ENCODE measurements around the gene GLI3.

The GLI3 gene

DNA sequence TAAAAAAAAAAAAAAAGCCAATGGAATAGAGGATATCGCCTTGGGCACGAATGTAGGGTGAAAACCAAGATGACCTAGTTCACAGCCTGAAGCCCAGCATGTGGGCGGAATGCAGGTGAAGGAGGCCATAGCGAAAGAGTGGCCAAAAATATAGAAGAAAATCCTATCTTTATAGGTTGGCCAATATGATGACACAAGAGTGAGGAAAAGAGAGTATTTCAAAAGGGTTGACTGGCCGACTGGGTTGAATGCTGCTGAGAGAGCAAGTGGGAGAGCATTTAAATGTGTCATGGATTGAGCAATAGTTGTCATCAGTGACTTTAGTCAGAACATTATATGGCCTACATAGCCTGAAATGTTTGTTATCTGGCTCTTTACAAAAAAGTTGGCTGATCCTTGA, 17.2 kb upstream of the GLI3 start:
- TF ChIP-seq ELF4 (IDR thresholded peaks at IDR 0.05) (no peak), FOXA1 (IDR thresholded peaks at IDR 0.05) (no peak), LEF1 (IDR thresholded peaks at IDR 0.05; ENCODE audit: borderline replicate concordance) (no peak), FOXK2 (IDR thresholded peaks at IDR 0.05) (no peak), SUZ12 (IDR thresholded peaks at IDR 0.05) (no peak), CTBP1 (IDR thresholded peaks at IDR 0.05; ENCODE audit: borderline replicate concordance) (no peak), ARNT (IDR thresholded peaks at IDR 0.05) (no peak), TARDBP (IDR thresholded peaks at IDR 0.05) (no peak), ZNF384 (IDR thresholded peaks at IDR 0.05) (no peak), FOXM1 (IDR thresholded peaks at IDR 0.05; ENCODE audit: borderline replicate concordance) (no peak)
- TF ChIP-seq, protein P1, sequence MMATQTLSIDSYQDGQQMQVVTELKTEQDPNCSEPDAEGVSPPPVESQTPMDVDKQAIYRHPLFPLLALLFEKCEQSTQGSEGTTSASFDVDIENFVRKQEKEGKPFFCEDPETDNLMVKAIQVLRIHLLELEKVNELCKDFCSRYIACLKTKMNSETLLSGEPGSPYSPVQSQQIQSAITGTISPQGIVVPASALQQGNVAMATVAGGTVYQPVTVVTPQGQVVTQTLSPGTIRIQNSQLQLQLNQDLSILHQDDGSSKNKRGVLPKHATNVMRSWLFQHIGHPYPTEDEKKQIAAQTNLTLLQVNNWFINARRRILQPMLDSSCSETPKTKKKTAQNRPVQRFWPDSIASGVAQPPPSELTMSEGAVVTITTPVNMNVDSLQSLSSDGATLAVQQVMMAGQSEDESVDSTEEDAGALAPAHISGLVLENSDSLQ (IDR thresholded peaks at IDR 0.05), result no peak
- ChIA-PET POLR2A (no interaction called here), CTCF (no interaction called here)
- DNase-seq (ENCODE audit: extremely low spot score), result no peak

DNA sequence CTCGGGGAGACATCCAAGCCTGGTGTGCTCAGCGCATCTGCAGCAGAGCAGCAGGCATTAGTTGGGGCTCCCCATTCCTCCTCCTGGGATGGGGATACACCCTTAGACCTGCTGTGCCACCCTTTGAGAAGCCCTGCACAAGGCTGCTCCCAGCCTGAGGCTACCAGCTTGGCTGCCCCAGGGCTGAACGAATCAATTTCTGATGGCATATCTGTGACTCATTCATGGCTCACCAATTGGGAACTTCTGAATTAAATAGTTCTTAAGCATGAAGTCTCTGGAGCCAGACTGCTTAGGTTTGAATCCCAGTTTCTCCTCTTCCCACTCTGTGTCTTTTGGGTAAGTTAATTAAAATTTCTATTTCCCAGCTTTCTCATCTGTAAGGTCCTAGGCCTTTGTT, 16.3 kb upstream of the GLI3 start:
- POLR2A ChIA-PET, result no interaction called here

DNA sequence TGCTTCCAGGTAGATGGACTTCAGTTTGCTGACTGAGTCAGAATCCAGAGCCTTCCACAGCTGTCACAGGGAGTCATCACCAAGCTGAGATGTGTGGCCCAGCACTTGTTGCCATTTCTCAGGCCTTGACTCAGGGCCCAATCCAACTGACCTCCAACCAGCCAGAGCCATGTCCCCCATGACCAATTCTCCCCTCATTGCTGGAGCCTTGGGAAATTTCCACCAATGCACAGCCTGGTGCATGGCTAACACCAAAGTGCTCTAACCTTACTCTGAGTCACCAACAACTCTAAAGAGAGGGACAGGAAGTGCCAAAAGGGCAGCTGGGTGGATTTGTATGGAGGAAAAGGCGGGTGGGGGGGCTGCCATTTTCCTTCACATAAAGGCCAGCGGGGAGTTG, 13.4 kb upstream of the GLI3 start:
- no peak for TF ChIP-seq SP1 (IDR thresholded peaks at IDR 0.05)
- no peak for TF ChIP-seq LEF1 (IDR thresholded peaks at IDR 0.05; ENCODE audit: borderline replicate concordance)
- TF ChIP-seq FOXK2 (IDR thresholded peaks at IDR 0.05), result no peak
- TF ChIP-seq, protein P1 (IDR thresholded peaks at IDR 0.05), result no peak
- TF ChIP-seq TARDBP (IDR thresholded peaks at IDR 0.05), result no peak
- no peak for TF ChIP-seq FOXM1 (IDR thresholded peaks at IDR 0.05; ENCODE audit: borderline replicate concordance)
- no peak for TF ChIP-seq BHLHE40 (IDR thresholded peaks at IDR 0.05; ENCODE audit: borderline replicate concordance)
- no peak for TF ChIP-seq ARNT (IDR thresholded peaks at IDR 0.05)
- TF ChIP-seq L3MBTL2 (conservative IDR thresholded peaks at IDR 0.05), result no peak
- TF ChIP-seq HDGF (IDR thresholded peaks at IDR 0.05; ENCODE audit: borderline replicate concordance), result no peak
- TF ChIP-seq NFRKB (IDR thresholded peaks at IDR 0.05), result no peak
- TF ChIP-seq FOXA1 (IDR thresholded peaks at IDR 0.05), result no peak
- ChIA-PET POLR2A (no interaction called here), CTCF (no interaction called here)
- DNase-seq (ENCODE audit: extremely low spot score), result no peak

More for the DNA sequence above, 16.3 kb upstream of the GLI3 start:
- TF ChIP-seq L3MBTL2 (conservative IDR thresholded peaks at IDR 0.05) (no peak), ZNF384 (IDR thresholded peaks at IDR 0.05) (no peak), NFRKB (IDR thresholded peaks at IDR 0.05) (no peak), FOXK2 (IDR thresholded peaks at IDR 0.05) (no peak), ARNT (IDR thresholded peaks at IDR 0.05) (no peak), FOXA1 (IDR thresholded peaks at IDR 0.05) (no peak), FOXM1 (IDR thresholded peaks at IDR 0.05; ENCODE audit: borderline replicate concordance) (no peak), SP1 (IDR thresholded peaks at IDR 0.05) (no peak), BHLHE40 (IDR thresholded peaks at IDR 0.05; ENCODE audit: borderline replicate concordance) (no peak), HDGF (IDR thresholded peaks at IDR 0.05; ENCODE audit: borderline replicate concordance) (no peak), CTBP1 (IDR thresholded peaks at IDR 0.05; ENCODE audit: borderline replicate concordance) (no peak), LEF1 (IDR thresholded peaks at IDR 0.05; ENCODE audit: borderline replicate concordance) (no peak), ELF4 (IDR thresholded peaks at IDR 0.05) (no peak), TARDBP (IDR thresholded peaks at IDR 0.05) (no peak), SUZ12 (IDR thresholded peaks at IDR 0.05) (no peak)
- TF ChIP-seq, protein P1 (IDR thresholded peaks at IDR 0.05), result no peak
- no peak for DNase-seq (ENCODE audit: extremely low spot score)
- CTCF ChIA-PET, result no interaction called here

DNA sequence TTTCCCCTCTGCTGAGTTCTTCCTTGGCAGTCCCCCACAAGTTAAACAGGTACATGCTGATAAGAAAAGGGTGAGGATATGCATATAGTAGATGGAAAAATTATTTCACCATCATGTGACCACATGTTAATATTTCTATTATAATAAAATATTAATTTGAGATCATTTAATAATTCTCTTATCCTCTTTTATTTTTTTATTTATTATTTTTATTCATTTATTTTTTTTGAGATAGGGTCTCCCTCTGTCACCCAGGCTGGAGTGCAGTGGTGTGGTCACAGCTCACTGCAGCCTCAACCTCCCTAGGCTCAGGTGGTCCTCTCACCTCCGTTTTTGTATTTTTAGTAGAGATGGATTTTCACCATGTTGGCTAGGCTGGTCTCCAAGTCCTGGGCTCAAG, 11.6 kb upstream of the GLI3 start:
- CTCF ChIA-PET, result no interaction called here
- TF ChIP-seq HDGF (IDR thresholded peaks at IDR 0.05; ENCODE audit: borderline replicate concordance), result no peak
- no peak for TF ChIP-seq FOXA1 (IDR thresholded peaks at IDR 0.05)
- no peak for TF ChIP-seq ZNF384 (IDR thresholded peaks at IDR 0.05)
- no peak for TF ChIP-seq ELF4 (IDR thresholded peaks at IDR 0.05)
- TF ChIP-seq FOXM1 (IDR thresholded peaks at IDR 0.05; ENCODE audit: borderline replicate concordance), result no peak
- no peak for TF ChIP-seq LEF1 (IDR thresholded peaks at IDR 0.05; ENCODE audit: borderline replicate concordance)
- no peak for DNase-seq (ENCODE audit: extremely low spot score)
- POLR2A ChIA-PET, result no interaction called here

DNA sequence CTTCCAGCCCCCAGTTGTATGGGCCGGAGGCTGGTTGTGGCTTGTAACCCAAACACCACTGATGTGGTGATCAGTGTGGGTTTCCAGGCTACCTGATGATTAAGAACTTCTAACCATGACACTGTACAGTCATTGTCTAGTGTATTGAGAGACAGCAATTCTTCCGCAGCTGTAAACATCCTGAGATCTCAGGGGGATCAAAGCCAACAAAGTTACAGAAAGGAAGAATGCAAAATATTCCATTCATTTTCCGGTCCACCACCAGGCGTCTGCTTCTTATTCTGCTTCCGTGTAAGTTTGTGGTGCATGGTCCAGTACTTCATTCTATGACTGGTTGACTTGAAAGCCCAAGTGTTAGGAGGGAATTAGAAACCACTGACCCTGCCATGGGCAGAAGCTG, 10.3 kb upstream of the GLI3 start:
- POLR2A ChIA-PET, result no interaction called here
- CTCF ChIA-PET, result no interaction called here
- no peak for DNase-seq (ENCODE audit: extremely low spot score)
- TF ChIP-seq CTBP1 (IDR thresholded peaks at IDR 0.05; ENCODE audit: borderline replicate concordance), result no peak
- no peak for TF ChIP-seq TARDBP (IDR thresholded peaks at IDR 0.05)
- no peak for TF ChIP-seq ELF4 (IDR thresholded peaks at IDR 0.05)
- no peak for TF ChIP-seq SP1 (IDR thresholded peaks at IDR 0.05)
- TF ChIP-seq HDGF (IDR thresholded peaks at IDR 0.05; ENCODE audit: borderline replicate concordance), result no peak
- TF ChIP-seq ZNF384 (IDR thresholded peaks at IDR 0.05), result no peak
- no peak for TF ChIP-seq SUZ12 (IDR thresholded peaks at IDR 0.05)
- TF ChIP-seq FOXA1 (IDR thresholded peaks at IDR 0.05), result no peak
- no peak for TF ChIP-seq FOXM1 (IDR thresholded peaks at IDR 0.05; ENCODE audit: borderline replicate concordance)
- no peak for TF ChIP-seq FOXK2 (IDR thresholded peaks at IDR 0.05)
- TF ChIP-seq L3MBTL2 (conservative IDR thresholded peaks at IDR 0.05), result no peak
- TF ChIP-seq LEF1 (IDR thresholded peaks at IDR 0.05; ENCODE audit: borderline replicate concordance), result no peak
- TF ChIP-seq NFRKB (IDR thresholded peaks at IDR 0.05), result no peak
- no peak for TF ChIP-seq BHLHE40 (IDR thresholded peaks at IDR 0.05; ENCODE audit: borderline replicate concordance)
- no peak for TF ChIP-seq ARNT (IDR thresholded peaks at IDR 0.05)

DNA sequence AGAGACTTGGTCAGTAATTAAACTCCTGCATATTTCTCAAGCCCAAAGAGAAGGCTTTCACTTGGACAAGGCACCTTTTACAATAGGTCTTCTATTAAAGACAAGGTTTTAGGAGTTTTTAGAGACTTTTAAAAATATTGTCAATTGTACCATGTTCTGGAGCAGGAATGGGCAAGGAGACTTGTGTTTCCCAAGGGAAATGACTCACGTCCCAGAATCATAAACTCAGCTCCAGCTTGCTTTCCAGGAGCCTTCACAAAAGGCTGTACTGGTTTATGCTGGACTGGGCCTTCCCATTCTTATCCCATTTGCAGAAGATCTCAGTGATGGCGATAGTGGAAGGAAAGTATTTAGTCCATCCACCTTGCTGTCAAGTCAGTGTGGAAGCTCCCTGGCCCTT, 7.8 kb upstream of the GLI3 start:
- TF ChIP-seq FOXM1 (IDR thresholded peaks at IDR 0.05; ENCODE audit: borderline replicate concordance), result no peak
- no peak for TF ChIP-seq LEF1 (IDR thresholded peaks at IDR 0.05; ENCODE audit: borderline replicate concordance)
- no peak for TF ChIP-seq NFRKB (IDR thresholded peaks at IDR 0.05)
- CTCF ChIA-PET, result no interaction called here
- no peak for DNase-seq (ENCODE audit: extremely low spot score)
- POLR2A ChIA-PET, result interaction anchor here (1.0 to 1.1 kb wide), 2 partner anchors 27 to 52 kb away, joined by 3 read pairs; no protein-coding TSS in a partner anchor
